PC-9 (cell line): ENCODE measurements around the gene RNFT1.
"Not testable (repeated sequence)": the region's sequence is repeated elsewhere in the genome, so short reads cannot be mapped to it uniquely, and the experiment has no call there.

Experiments
- EZH2 ChIP-seq: fragments of 200-600 bp; sonication (generic); IDR thresholded peaks from 2 replicates; pipeline ENCODE4 v1.8.0; 2017; ENCODE audit warnings: antibody characterized with exemption, low read depth
- TF ChIP-seq, protein P1 (sequence below): fragments of 200-600 bp; sonication (generic); conservative IDR thresholded peaks from 2 replicates; pipeline ENCODE4 v1.6.1; 2017; ENCODE audit warnings: mixed run types, antibody characterized with exemption, mild to moderate bottlenecking, moderate library complexity

DNA sequence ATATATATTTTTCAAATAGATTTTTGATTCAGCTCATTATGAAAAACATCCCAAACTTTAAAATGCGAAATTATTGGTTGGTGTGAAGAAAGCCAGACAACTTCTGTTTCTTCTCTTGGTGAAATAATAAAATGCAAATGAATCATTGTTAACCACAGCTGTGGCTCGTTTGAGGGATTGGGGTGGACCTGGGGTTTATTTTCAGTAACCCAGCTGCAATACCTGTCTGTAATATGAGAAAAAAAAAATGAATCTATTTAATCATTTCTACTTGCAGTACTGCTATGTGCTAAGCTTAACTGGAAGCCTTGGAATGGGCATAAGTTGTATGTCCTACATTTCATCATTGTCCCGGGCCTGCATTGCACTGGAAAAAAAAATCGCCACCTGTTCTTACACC is 17.2 kb downstream of the RNFT1 start:
- TF ChIP-seq, protein P1, sequence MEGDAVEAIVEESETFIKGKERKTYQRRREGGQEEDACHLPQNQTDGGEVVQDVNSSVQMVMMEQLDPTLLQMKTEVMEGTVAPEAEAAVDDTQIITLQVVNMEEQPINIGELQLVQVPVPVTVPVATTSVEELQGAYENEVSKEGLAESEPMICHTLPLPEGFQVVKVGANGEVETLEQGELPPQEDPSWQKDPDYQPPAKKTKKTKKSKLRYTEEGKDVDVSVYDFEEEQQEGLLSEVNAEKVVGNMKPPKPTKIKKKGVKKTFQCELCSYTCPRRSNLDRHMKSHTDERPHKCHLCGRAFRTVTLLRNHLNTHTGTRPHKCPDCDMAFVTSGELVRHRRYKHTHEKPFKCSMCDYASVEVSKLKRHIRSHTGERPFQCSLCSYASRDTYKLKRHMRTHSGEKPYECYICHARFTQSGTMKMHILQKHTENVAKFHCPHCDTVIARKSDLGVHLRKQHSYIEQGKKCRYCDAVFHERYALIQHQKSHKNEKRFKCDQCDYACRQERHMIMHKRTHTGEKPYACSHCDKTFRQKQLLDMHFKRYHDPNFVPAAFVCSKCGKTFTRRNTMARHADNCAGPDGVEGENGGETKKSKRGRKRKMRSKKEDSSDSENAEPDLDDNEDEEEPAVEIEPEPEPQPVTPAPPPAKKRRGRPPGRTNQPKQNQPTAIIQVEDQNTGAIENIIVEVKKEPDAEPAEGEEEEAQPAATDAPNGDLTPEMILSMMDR = not testable (repeated sequence)
- TF ChIP-seq EZH2 = not testable (repeated sequence)
